ENCODE data around the gene UNC5C.

GRCh38 chr4:95517576-95518345, 31.0 kb downstream of the UNC5C start:
- TF ChIP-seq CTCF (IDR thresholded peaks at IDR 0.05) = no peak
- TF ChIP-seq POLR2A (IDR thresholded peaks at IDR 0.05) = no peak
- TF ChIP-seq POLR2AphosphoS5 (IDR thresholded peaks at IDR 0.05) = no peak
- TF ChIP-seq EP300 (IDR thresholded peaks at IDR 0.05) = no peak
